NT2/D1 (cell line): ENCODE results near the gene CLCA4.
"Not testable (repeated sequence)": the region's sequence is repeated elsewhere in the genome, so short reads cannot be mapped to it uniquely, and the experiment has no call there.

Source experiments
- DNase-seq: peaks from one replicate; pipeline ENCODE4 v3.0.0-alpha.2; 2011; ENCODE audit warnings: low read depth, low spot score
- H3K27me3 ChIP-seq: 2 replicates; pipeline ENCODE4 v1.6.0; 2011; ENCODE audit warnings: mild to moderate bottlenecking; ENCODE audit not compliant: insufficient read length, insufficient read depth
- H3K36me3 ChIP-seq: 2 replicates; pipeline ENCODE4 v1.6.1; 2011; ENCODE audit warnings: mild to moderate bottlenecking, low read length, mixed read lengths; ENCODE audit not compliant: insufficient read depth, insufficient read length
- H3K4me1 ChIP-seq: 2 replicates; pipeline ENCODE4 v1.5.1; 2011; ENCODE audit not compliant: insufficient read depth, insufficient read length
- H3K4me3 ChIP-seq: 2 replicates; pipeline ENCODE4 v1.5.1; 2011; ENCODE audit warnings: low read depth; ENCODE audit not compliant: insufficient read length
- H3K9ac ChIP-seq: 2 replicates; pipeline ENCODE4 v1.6.0; 2011; ENCODE audit warnings: low read depth; ENCODE audit not compliant: insufficient read length
- H3K9me3 ChIP-seq: 2 replicates; pipeline ENCODE4 v1.5.1; 2011; ENCODE audit warnings: mild to moderate bottlenecking, low read length; ENCODE audit not compliant: insufficient read depth
- SUZ12 ChIP-seq: IDR thresholded peaks from 2 replicates; pipeline ENCODE4 v1.6.1; 2011; ENCODE audit not compliant: insufficient read length, insufficient read depth; ENCODE audit errors: extremely low read depth
- YY1 ChIP-seq: IDR thresholded peaks from 2 replicates; pipeline ENCODE4 v1.6.1; 2011; ENCODE audit not compliant: insufficient read length, insufficient read depth
- ZNF274 ChIP-seq: IDR thresholded peaks from 2 replicates; pipeline ENCODE4 v1.6.1; 2011; ENCODE audit warnings: mild to moderate bottlenecking, low read depth, low read length

CLCA4 gene

GRCh38 chr1:86546787-86547221 lies at the start of gene CLCA4:
Gene CLCA4 (plus strand): TSS chr1:86547078. CDS start chr1:86547120, 42 bp downstream.
- no peak for DNase-seq
- Histone ChIP-seq H3K36me3 (no peaks in the 10 kb centered on the region), H3K9me3 (no peaks in the 10 kb centered on the region), H3K4me1 (no peaks in the 10 kb centered on the region), H3K27me3 (no peaks in the 10 kb centered on the region), H3K4me3 (no peak within 1 kb of the TSS), H3K9ac (no peak within 1 kb of the TSS)
- TF ChIP-seq SUZ12 (no peak), ZNF274 (no peak), YY1 (no peak)

GRCh38 chr1:86498281-86498680 lies 48.6 kb upstream of the CLCA4 start:
- peaks cover 1% of the 10 kb centered on the region for H3K4me1 ChIP-seq
- DNase-seq: no peak
- H3K4me3 ChIP-seq: no peak overlapping the region
- no peaks in the 10 kb centered on the region for H3K36me3 ChIP-seq
- peaks cover 19% of the 10 kb centered on the region for H3K9me3 ChIP-seq
- no peak for TF ChIP-seq YY1
- TF ChIP-seq ZNF274: no peak
- no peak for TF ChIP-seq SUZ12
- no peaks in the 10 kb centered on the region for H3K27me3 ChIP-seq
- no peak overlapping the region for H3K9ac ChIP-seq

- no peak overlapping the region for H3K4me3 ChIP-seq
- no peak for DNase-seq
Observed at GRCh38 chr1:86499987-86500593, 46.8 kb upstream of the CLCA4 start.

GRCh38 chr1:86500714-86501113 lies 46.2 kb upstream of the CLCA4 start:
- peaks cover 7% of the 10 kb centered on the region for H3K4me1 ChIP-seq
- peaks cover 19% of the 10 kb centered on the region for H3K9me3 ChIP-seq
- H3K9ac ChIP-seq: no peak overlapping the region
- no peak for TF ChIP-seq ZNF274
- no peak for TF ChIP-seq SUZ12
- no peak for TF ChIP-seq YY1
- no peaks in the 10 kb centered on the region for H3K27me3 ChIP-seq
- no peaks in the 10 kb centered on the region for H3K36me3 ChIP-seq
- DNase-seq: no peak
- no peak overlapping the region for H3K4me3 ChIP-seq

More at GRCh38 chr1:86499987-86500593, 46.8 kb upstream of the CLCA4 start:
- no peaks in the 10 kb centered on the region for H3K27me3 ChIP-seq
- no peak overlapping the region for H3K9ac ChIP-seq
- TF ChIP-seq SUZ12 (no peak), YY1 (no peak), ZNF274 (no peak)
- no peaks in the 10 kb centered on the region for H3K36me3 ChIP-seq
- peaks cover 7% of the 10 kb centered on the region for H3K4me1 ChIP-seq
- H3K9me3 ChIP-seq: peaks cover 19% of the 10 kb centered on the region

- DNase-seq, H3K27me3 ChIP-seq, H3K9ac ChIP-seq, H3K4me1 ChIP-seq, H3K4me3 ChIP-seq, H3K36me3 ChIP-seq: not testable (repeated sequence)
- H3K9me3 ChIP-seq: peaks cover 19% of the 10 kb centered on the region
Observed at GRCh38 chr1:86502125-86502646, 44.7 kb upstream of the CLCA4 start.

- Histone ChIP-seq H3K27me3 (no peaks in the 10 kb centered on the region), H3K9ac (no peak overlapping the region), H3K9me3 (peaks cover 19% of the 10 kb centered on the region), H3K36me3 (no peaks in the 10 kb centered on the region), H3K4me3 (no peak overlapping the region), H3K4me1 (peaks cover 7% of the 10 kb centered on the region)
- no peak for TF ChIP-seq SUZ12
- no peak for TF ChIP-seq ZNF274
- no peak for TF ChIP-seq YY1
- DNase-seq: peak; percentile 83
Observed at GRCh38 chr1:86502721-86503405, 44.0 kb upstream of the CLCA4 start.

- no peak for DNase-seq
- TF ChIP-seq ZNF274 (no peak), SUZ12 (no peak), YY1 (no peak)
Observed at GRCh38 chr1:86503406-86504136, 43.3 kb upstream of the CLCA4 start.

More at GRCh38 chr1:86503406-86504136, 43.3 kb upstream of the CLCA4 start:
- Histone ChIP-seq H3K4me1 (peaks cover 7% of the 10 kb centered on the region), H3K9me3 (peaks cover 19% of the 10 kb centered on the region), H3K36me3 (no peaks in the 10 kb centered on the region), H3K4me3 (no peak overlapping the region), H3K27me3 (no peaks in the 10 kb centered on the region), H3K9ac (no peak overlapping the region)
